ENCODE results near the gene DEFB112. TPM values are rescaled to one million over a fixed set of nuclear protein-coding genes. Genes with fewer than 3 reads are reported as not detected.

The DEFB112 gene
- total RNA-seq, 1 experiment from 2014 or later: not detected

DNA sequence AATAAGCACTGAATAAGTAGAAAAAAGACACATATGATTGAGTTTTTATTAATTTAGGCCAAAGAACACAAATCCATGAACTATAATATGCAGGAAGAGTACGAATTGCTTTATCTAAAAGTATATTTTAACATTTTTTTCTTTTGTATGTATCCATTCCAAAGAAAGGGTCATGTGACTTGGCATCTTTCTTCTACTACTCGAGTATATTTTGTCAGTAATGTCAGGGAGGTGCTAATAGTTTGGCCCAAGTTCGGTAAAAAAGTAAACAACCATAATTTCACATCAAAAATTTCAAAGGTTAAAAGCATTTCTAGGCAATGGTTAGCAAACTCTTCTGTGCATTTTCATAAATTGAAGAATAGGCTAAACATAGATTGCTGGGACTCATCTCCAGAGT lies 46.6 kb downstream of the DEFB112 start:
- H3K9me2 ChIP-seq (ENCODE audit: insufficient read depth): no peaks in the 10 kb centered on the region
- POLR2A ChIA-PET (ENCODE audit: unreplicated experiment): no interaction called here

DNA sequence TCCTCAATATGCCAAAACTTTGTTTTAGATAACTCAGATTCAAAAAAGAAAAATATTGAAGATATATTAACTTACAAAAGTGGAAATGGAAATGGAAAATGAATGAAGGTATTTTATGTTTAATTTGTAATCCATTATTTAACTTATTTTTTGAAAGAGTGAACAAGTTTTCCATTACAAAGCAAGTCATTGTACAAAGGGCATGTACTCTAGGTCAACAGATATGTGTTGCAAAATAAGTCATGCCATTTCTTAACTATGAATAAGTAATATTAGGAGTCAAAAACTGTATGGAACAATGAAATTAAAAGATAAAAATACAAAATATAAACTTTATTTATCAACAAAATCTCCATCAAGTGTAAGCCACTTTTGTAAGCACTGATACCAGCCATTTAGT lies 54.5 kb downstream of the DEFB112 start:
- intact Hi-C loops (cut with micrococcal nuclease; ENCODE audit: unreplicated experiment): no loop called here
- ChIA-PET CTCF (no interaction called here), POLR2A (ENCODE audit: unreplicated experiment) (no interaction called here)
- H3K4me1 ChIP-seq (replicated peaks; ENCODE audit: insufficient read depth): no peaks in the 10 kb centered on the region
- no peaks in the 10 kb centered on the region for H3K9me2 ChIP-seq (ENCODE audit: insufficient read depth)
- no peak overlapping the region for H2AFZ ChIP-seq
- DNase-seq: no peak
- no peaks in the 10 kb centered on the region for H3F3A ChIP-seq (ENCODE audit: insufficient read depth, low read depth)
- no peak overlapping the region for H3K4me3 ChIP-seq
- no peaks in the 10 kb centered on the region for H4K20me1 ChIP-seq (ENCODE audit: insufficient read depth)
- TF ChIP-seq, protein P1, sequence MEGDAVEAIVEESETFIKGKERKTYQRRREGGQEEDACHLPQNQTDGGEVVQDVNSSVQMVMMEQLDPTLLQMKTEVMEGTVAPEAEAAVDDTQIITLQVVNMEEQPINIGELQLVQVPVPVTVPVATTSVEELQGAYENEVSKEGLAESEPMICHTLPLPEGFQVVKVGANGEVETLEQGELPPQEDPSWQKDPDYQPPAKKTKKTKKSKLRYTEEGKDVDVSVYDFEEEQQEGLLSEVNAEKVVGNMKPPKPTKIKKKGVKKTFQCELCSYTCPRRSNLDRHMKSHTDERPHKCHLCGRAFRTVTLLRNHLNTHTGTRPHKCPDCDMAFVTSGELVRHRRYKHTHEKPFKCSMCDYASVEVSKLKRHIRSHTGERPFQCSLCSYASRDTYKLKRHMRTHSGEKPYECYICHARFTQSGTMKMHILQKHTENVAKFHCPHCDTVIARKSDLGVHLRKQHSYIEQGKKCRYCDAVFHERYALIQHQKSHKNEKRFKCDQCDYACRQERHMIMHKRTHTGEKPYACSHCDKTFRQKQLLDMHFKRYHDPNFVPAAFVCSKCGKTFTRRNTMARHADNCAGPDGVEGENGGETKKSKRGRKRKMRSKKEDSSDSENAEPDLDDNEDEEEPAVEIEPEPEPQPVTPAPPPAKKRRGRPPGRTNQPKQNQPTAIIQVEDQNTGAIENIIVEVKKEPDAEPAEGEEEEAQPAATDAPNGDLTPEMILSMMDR (conservative IDR thresholded peaks at IDR 0.05): no peak
- TF ChIP-seq EZH2 (IDR thresholded peaks at IDR 0.05; ENCODE audit: low read depth): no peak
- no peaks in the 10 kb centered on the region for H3K9me3 ChIP-seq (ENCODE audit: insufficient read depth, low read depth)
- no peaks in the 10 kb centered on the region for H3K36me3 ChIP-seq (ENCODE audit: low read depth)
- no peaks in the 10 kb centered on the region for H3K27me3 ChIP-seq (ENCODE audit: insufficient read depth, low read depth)
- no TSS peak for BruUV-seq (replicated peaks)
- H3K79me2 ChIP-seq (ENCODE audit: low read depth): no peaks in the 10 kb centered on the region
- no peak overlapping the region for H3K27ac ChIP-seq
- H3K4me2 ChIP-seq: no peak overlapping the region

More for the DNA sequence above, 46.6 kb downstream of the DEFB112 start:
- TF ChIP-seq EZH2 (IDR thresholded peaks at IDR 0.05; ENCODE audit: low read depth): no peak
- TF ChIP-seq, protein P1 (conservative IDR thresholded peaks at IDR 0.05): no peak
- Histone ChIP-seq H2AFZ (no peak overlapping the region), H3K4me3 (no peak overlapping the region), H3K36me3 (ENCODE audit: low read depth) (no peaks in the 10 kb centered on the region), H3K9me3 (ENCODE audit: insufficient read depth, low read depth) (no peaks in the 10 kb centered on the region), H3K79me2 (ENCODE audit: low read depth) (no peaks in the 10 kb centered on the region), H3F3A (ENCODE audit: insufficient read depth, low read depth) (no peaks in the 10 kb centered on the region), H3K27ac (no peak overlapping the region), H3K4me2 (no peak overlapping the region), H4K20me1 (ENCODE audit: insufficient read depth) (no peaks in the 10 kb centered on the region), H3K27me3 (ENCODE audit: insufficient read depth, low read depth) (no peaks in the 10 kb centered on the region), H3K4me1 (replicated peaks; ENCODE audit: insufficient read depth) (no peaks in the 10 kb centered on the region)
- no peak for DNase-seq
- CTCF ChIA-PET: no interaction called here
- BruUV-seq (replicated peaks): no TSS peak
- intact Hi-C loops (cut with micrococcal nuclease; ENCODE audit: unreplicated experiment): no loop called here

Other genes starting within 250 kb of the DEFB112 start
- not detected in 2 replicates for gene CRISP1, start 183.4 kb downstream of the DEFB112 start, total RNA-seq (2021)
- not detected in 2 replicates for gene DEFB114, start 85.8 kb downstream of the DEFB112 start, total RNA-seq (2021)
- gene DEFB113, start 80.3 kb downstream of the DEFB112 start, total RNA-seq (2021): not detected in 2 replicates
- not detected in 2 replicates for gene DEFB110, start 27.9 kb downstream of the DEFB112 start, total RNA-seq (2021)